ENCODE results near the gene VARS2.

DNA sequence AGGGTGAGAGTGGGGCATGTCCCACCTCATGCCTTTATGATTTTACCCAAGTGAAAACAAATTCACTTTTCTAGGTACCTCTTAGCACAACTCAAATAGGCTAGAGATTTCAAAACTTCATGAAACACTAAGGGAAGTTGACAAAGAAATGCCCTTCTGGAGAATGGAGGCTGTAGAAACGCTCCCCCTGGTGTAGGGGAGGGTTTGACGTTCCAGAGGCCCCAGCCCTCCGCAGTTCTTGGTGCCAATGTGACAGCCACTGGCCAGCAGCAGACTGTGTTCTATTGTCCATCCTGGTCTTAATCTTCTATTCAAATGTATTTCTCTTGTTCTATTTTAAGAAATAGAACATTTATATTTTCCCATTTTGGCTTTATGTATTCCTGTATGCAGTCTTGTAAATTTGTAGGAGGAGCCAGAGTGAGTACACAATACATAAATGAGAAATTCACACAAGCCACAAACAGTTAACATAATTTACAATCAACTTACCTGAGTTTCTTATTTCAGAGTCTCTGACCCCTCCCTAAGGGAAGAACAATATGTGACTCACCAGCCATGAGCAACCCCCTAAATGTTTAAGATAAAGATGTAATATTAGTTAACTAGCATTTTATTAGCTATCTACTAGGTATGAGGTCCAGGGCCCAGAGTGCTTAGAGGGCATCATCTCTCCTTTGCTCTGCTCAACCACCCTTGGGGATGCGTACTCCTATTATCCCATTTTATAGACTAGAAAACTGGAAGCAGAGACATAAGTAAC is 60.6 kb downstream of the VARS2 start:
- TF ChIP-seq, protein P1, sequence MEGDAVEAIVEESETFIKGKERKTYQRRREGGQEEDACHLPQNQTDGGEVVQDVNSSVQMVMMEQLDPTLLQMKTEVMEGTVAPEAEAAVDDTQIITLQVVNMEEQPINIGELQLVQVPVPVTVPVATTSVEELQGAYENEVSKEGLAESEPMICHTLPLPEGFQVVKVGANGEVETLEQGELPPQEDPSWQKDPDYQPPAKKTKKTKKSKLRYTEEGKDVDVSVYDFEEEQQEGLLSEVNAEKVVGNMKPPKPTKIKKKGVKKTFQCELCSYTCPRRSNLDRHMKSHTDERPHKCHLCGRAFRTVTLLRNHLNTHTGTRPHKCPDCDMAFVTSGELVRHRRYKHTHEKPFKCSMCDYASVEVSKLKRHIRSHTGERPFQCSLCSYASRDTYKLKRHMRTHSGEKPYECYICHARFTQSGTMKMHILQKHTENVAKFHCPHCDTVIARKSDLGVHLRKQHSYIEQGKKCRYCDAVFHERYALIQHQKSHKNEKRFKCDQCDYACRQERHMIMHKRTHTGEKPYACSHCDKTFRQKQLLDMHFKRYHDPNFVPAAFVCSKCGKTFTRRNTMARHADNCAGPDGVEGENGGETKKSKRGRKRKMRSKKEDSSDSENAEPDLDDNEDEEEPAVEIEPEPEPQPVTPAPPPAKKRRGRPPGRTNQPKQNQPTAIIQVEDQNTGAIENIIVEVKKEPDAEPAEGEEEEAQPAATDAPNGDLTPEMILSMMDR (IDR thresholded peaks at IDR 0.05 in 4 of 5, conservative IDR thresholded peaks at IDR 0.05 in 1 of 5), result no peak
- no peak for TF ChIP-seq POLR2A (IDR thresholded peaks at IDR 0.05)

Data from gastrocnemius medialis (tissue), 4 donors.